DND-41 (cell line): Measurements from ENCODE around the gene GALNT6.

Experiments used
- CTCF ChIP-seq: IDR thresholded peaks from 2 replicates; pipeline ENCODE4 v1.5.1; 2012; ENCODE audit warnings: borderline replicate concordance, low read length, moderate library complexity, mild to moderate bottlenecking; ENCODE audit not compliant: poor library complexity, severe bottlenecking; ENCODE audit errors: extremely low read depth
- EZH2 ChIP-seq: IDR thresholded peaks from 3 replicates; pipeline ENCODE4 v1.6.1; 2012; ENCODE audit warnings: borderline replicate concordance, low read depth, mild to moderate bottlenecking, moderate library complexity, low read length, inconsistent platforms; ENCODE audit not compliant: severe bottlenecking

GRCh38 chr12:51323966-51324895 lies 67.0 kb downstream of the GALNT6 start, which contains the start of gene BIN2:
- no peak for TF ChIP-seq CTCF
- TF ChIP-seq EZH2: no peak
